ENCODE measurements around the gene TRPC6.

The TRPC6 gene

DNA sequence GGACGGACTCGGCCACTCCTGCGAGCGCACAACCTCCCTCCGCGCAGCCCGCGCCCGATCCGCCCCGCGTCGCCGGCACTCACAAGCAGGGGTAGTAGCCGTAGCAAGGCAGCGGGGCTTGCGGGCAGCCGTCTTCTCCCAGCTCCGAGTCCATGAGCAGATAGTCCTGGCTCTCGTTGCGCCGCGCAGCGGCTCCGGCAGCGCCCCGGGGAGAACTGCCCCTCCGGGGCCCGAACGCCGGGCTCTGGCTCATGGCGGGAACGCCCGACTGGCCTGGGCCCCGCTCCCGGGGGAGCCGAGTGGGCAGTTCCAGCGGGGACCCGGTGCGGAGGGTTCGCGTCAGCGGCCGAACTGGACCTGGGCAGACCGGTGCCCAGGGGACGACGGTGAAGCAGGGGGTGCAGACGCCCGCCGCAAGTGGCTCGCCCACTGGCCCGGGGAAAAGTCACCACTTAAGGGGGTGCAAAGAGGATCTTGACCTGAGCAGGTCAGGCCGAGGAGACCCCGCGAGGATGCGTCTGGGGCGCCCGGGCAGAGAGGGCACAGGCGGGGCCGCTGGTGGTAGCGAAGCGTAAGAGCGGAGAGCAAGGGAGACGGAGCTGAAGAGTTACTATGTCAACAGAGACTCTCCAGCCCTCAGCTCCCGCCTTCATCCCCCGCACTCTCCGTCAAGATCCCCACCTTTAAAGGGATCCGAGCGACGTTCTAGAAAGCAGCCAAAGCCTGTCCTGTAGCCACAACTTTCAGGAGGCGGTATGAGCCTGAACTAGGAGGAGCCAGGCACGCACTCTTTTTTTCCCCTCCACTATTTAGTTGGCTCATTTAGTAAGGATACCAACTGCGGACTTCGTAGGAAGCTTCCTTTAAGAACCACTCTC, at the start of gene TRPC6:
Gene TRPC6 (minus strand): TSS at position 757 of the 878 bp plus-strand sequence. CDS start 504 bp downstream, at position 253.
- no peak for DNase-seq

DNA sequence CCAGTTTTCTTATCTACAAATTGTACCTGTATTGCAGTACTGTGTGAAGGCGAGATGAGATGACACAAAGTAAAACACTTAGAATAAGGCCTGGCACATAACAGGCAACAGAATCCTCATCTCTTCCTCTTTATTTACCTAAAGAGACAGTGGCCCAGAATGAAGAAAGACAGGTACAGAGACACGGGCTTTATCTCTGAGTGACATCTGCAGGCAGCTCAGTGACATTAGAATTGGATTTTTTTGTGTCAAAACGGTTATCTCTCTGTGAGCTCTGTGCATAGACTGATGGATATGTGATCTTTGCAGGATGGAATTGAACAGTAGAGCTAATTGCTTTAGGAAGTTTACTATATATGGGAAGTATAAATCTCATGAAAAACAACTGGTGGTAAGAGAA, 36.2 kb upstream of the TRPC6 start:
- DNase-seq = no peak

DNA sequence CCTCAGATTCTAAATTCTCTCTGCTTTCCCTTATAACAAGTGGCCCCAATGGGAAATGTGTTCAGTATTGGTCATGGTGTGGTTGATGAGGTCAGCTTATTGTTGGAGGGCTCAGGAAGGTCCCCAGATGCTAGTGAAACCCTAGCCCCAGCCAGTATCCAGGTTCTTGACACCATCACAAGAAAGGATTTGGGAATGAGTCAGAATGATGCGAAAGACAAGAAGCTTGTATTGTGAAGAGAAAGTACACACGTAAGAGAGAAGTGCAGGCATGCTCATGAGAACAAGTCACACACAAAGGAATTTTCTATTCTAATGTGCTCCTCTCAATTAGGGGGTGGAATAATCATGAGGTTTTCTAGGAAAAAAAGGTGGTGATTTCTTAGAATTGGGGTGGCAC, 34.9 kb upstream of the TRPC6 start:
- DNase-seq = no peak

DNA sequence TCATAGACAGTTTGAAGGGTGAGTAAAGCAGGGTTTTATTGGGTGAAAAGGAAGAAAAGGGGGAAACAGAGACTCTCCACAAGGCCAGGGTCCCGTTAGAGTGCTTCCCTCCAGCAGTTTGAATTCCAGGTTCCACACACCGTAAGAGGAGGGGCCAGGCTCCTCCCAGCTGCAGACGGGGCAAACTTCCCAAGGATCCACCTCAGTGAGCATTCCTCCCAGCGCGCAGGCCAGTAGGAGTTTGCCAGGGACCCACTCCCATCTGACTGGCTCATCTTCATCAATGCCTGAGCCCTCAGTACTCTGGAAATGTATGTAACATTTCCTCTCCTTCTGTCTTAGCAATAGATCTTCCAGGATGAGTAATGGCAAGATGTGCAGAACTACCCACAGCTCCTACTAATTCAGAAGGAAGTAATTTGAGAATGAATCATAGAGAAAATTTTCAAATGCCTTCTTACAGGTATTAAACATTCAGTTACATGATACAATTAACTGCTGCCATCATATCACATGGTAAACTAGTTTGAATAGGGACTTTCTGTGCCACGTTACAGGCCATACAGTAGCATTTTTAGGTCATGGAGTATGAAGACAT, 34.0 kb upstream of the TRPC6 start:
- no peak for DNase-seq

DNA sequence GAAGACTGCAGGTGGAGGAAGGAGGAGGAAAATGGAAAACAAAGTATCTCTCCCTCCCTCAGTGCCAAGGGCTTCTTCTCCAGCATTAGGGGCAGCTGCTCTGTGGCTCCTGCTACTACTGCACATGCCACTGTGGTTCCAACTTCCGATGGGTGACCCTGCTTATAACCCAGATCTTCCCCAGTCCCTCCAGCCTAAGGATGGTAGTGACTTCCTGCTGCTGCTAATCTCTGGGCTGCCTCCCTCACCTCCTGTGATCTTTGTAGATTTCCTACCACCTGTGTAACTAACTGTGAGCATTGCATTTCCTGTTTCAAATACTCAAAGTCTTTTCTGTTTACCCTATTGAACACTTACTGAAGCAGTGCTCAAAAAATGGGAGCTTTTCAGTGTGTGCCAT, 28.7 kb upstream of the TRPC6 start:
- no peak for DNase-seq

DNA sequence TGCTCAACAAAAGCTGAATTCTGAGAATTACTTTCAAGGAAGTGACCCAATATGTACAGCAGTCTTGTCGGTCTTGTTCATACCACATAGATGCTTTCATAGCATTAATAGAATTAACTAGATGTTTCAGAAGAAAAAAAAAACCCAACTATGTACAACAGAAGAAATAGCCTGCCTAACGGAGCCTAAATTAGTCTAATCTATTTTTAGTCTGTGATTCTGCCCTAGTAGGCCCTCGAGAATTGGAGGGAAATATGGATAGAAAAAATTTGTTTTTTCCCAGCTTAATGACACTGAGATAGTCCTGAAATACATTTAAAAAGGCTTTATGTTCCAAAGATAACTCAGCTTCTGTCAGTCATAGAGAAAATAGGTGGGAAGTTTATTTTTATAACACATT, 17.1 kb upstream of the TRPC6 start:
- DNase-seq = no peak

DNA sequence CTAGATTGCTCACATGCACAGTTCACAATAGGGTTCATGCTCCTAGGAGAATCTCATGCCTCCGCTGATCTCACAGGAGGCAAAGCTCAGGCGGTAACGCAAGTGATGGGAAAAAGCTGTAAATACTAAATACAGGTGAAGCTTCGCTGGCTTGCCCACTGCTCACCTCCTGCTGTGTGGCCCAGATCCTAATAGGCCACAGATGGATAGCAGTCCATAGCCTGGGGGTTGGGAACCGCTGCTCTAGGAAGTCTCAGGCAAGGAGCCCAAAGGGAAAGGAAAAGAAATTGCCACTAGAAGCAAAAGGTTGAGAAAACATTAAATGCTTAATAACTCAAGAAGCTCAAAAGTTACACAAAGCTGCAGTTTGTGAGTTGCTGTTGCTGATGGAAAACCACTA, 3.2 kb upstream of the TRPC6 start:
- DNase-seq = no peak

DNA sequence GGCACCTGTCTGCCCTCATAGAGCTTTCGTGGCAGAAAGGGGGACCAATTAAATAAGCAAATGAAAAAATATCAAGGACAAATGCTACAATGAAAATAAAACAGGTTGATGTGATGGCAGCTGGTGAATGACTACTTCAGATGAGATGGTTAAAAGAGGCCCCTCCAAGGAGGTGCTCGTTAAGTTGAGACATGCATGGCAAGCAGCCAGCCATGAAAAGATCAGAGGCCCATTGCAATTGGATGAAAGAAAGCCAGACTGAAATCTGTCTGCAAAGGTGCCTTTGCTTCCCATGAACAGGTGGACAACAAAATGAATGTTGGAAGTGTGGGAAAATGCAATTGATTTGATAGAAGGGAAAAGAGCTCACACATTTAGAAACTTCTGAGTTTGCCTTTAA, 848 bp upstream of the TRPC6 start:
- DNase-seq = no peak

DNA sequence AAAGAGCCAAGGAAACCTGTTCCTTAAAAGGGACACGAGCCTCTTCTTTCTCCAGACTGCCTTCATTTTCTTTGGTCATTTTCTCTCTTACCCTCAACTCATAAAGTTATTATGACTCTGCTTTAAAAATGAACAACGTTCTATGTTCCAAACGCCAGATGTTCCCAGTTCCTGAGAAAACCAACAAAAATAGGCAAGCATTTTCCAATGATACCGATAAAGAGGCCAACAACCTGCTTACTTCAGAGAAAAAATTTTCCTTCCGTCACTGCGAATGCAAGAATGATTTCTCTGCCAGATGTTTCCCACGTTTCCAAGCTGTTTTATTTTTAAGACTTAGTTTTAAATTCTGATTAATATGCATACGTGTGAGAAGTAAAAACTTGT, 315 bp upstream of the TRPC6 start:
- DNase-seq = no peak

DNA sequence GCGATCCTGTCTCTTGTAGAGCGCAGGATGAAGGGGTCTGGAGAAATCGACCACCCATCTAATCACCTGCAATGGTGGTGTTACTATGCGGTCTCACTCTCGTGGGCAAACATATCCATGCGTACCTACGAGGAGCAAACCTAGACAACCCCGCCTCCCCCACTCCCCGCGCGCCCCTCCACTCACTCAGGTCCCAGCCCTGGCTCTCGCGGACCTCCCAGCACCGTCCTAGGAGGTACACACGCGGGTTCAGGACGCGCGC, 887 bp downstream of the TRPC6 start:
- DNase-seq = no peak

DNA sequence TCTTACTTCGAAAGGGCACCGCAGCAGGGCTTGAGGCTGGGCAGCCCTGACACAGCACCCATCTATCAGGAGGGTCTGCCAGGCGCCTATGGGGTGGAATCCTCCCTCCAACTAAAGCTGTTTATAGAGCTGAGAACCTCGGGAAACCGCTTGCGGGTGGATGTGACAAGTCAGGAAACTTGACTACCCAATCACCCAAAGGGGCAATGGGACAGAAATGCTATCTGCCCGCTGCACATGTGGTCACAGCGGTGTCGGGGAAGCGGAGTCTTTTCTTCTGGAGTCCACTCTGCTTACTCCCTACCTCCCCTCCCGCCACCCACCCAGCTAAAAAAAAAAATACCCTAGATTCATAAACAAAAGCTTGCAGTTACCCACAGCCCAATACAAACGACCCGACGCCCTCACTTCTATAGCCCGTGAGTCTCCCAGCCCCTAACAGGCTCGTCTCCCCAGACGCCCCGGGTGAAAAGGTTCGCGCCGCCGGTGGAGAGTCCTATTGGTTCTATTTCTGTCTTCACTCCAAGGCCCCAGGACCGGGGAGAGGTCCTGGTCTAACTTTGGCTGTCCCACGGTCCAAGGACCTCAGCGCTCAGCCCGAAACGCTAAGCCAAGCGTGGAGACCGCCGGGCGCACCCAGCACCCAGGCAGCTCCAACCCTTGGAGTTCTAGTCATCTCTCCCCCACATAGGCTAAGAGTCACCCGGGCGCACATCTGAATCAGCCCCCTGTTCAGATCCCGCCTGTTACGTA, 1.4 kb downstream of the TRPC6 start:
- no peak for DNase-seq

DNA sequence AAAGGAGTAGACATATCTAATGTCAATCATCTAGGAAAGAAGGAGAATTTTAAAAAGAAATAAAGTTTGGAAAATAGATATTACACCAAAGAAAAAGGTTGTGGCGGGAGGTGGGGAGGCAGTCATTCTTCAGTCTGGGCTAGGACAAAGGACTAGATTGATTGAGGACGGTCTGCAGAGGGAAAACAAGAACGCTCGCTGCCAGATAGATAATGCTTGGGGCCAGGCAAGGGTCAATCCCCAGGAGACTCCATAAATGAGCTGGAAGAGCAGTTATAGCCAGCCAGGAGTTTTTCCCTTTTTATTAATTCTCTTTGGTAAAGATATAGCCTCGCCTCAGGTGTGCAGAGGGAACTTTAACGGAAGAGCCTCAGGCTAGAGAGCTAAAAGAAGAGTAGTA, 6.3 kb downstream of the TRPC6 start:
- DNase-seq = no peak

DNA sequence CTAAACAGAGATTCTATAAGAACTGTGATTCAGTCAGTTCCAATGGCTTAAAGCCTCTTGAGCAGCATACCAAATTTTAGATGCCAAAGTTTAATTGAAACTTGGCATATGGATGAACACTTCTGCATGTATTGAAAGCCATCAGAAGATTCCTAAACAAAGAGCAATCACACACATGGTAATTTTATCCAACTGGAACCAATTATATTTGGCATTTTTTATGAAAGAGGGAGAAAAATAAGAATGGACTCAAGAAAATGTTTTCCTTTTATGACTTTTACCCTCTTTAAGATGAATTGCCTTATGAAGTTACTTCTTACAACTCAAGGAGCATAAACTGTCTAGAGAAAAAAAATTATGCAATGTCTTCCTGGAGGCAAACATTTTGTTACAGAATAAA, 7.4 kb downstream of the TRPC6 start:
- DNase-seq = no peak

DNA sequence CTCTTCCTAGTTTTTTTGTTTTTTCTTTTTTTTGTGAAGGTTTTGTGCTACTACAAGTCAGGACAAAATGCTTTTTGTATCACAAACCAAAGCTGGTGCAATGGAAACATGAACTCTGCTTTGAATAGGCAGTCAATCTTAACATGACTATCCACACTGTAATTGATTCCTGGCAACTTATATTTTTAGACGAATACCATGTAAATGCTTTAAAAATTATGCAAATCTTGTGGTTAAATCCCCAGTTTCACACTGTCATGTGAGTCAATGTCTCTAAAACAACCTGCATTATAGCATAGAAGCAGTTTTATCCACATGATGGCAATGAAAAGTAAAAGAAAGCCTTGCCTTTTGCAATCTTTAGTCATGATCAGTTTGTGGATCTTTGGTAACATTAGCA, 8.9 kb downstream of the TRPC6 start:
- no peak for DNase-seq

DNA sequence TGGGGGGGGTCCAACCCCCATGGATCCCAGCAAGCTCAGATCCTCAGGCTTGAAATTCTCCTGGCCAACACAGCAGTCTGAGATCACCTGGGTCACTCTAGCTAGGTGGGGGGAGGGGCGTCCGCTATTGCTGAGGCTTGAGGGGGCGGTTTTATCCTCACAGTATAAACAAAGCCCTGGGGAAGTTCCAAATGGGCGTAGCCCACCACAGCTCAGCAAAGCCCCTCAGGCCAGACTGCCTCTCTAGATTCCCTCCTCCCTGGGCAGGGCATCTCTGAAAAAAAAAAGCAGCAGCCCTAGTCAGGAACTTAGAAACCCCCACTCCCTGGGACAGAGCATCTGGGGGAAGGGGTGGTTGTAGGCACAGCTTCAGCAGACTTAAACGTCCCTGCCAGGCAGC, 16.7 kb downstream of the TRPC6 start:
- DNase-seq = no peak

DNA sequence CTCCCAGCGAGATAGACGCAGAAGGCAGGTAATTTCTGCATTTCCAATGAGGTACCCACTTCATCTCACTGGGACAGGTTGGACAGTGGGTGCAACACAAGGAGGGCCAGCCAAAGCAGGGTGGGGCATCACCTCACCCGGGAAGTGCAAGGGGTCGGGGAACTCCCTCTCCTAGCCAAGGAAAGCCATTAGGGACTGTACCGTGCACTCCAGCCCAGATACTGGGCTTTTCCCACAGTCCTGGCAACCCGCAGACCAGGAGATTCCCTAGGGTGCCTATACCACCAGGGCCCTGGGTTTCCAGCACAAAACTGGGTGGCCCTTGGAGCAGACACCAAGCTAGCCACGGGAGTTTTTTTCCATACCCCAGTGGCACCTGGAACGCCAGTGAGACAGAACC, 17.2 kb downstream of the TRPC6 start:
- no peak for DNase-seq

DNA sequence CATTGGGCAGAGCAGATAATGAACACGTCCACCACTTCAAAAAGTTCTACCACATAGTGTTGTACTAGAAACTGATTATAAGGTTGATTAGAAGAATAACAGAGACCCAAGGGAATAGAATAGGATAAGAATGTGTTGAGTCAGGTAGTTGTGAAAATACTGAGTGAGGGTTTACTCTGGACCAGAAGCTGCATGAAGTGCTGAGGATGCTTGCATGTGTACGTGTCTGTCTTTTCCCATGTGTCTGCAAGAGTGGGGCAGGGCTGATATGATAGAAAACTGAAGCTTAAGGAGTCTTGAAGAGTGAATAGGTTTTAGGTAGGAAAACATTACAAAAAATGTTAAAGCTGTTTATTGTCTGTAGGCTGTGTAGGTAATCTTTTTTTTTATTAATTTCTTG, 20.6 kb downstream of the TRPC6 start:
- DNase-seq = no peak

DNA sequence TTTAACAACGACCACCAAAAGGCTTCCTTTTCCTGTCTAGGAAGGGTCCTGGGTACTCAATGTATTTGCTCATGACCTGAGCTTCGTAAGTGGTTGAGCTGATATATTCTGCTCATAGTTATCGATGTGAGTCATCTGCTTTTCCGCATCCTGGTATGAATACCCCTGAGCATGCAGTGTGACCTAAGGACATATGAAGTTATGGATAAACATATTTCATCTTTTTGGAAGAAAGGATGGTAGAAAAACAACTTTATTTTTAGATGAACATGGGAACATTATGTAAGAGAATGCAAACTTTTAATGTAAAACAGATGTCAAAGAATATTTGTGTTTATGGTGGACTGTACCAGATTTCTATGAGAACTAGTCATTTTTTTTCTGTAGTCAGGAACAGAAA, 28.4 kb downstream of the TRPC6 start:
- DNase-seq = no peak

DNA sequence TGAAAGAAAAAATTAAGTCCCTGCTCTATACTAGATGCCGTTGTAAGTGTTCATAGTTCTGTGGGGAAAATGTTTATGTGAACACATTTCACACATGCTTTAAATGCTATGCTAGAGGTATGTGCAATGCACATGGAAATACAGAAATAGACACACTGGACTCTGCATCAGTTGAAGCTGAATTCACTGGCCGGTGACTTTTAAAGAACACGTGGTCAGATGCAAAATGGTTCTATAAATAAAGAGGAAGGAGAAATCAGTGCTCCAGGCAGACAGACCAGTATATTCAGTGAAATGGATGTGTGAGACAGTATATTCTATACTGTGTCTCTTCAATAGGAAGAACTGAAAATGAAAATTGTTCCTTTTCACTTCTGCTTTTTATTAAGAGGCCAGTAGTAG, 29.9 kb downstream of the TRPC6 start:
- no peak for DNase-seq

DNA sequence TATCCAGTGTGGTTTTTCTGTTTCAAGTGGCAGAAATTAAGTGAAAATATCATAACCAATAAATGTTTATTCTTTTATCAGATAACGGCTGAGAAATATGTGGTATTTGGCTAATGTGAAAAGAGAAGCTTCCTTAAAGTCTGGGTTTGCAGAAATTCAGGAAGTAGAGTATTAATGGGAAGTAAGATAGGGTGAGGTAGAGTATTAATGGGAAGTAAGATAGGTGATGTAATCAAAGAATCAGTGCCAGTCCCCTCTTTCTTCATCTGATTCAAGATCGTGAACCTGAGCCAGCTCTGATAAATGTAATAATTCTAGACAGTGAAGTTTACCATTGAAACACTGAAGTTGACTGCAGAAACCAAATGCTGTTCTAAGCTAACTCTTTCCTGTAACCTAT, 30.9 kb downstream of the TRPC6 start:
- DNase-seq = no peak

DNA sequence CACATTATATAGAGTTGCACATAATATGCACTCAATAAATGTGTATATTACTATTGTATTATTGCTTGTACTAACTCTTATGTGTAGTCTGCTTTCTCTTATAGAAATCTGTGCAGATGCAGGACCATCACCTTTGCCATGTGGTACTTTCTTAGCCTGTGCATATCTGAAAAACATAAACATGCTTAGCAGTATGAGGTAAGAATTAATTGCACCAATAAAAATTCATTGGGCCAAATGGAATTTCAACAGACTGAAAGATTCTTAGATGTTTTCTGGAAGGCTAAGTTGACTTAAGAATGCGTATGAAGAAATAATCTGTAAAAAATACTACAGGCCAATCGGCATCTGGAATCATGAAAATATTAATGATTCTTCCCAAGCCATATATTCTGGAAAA, 55.3 kb downstream of the TRPC6 start:
- no peak for DNase-seq

DNA sequence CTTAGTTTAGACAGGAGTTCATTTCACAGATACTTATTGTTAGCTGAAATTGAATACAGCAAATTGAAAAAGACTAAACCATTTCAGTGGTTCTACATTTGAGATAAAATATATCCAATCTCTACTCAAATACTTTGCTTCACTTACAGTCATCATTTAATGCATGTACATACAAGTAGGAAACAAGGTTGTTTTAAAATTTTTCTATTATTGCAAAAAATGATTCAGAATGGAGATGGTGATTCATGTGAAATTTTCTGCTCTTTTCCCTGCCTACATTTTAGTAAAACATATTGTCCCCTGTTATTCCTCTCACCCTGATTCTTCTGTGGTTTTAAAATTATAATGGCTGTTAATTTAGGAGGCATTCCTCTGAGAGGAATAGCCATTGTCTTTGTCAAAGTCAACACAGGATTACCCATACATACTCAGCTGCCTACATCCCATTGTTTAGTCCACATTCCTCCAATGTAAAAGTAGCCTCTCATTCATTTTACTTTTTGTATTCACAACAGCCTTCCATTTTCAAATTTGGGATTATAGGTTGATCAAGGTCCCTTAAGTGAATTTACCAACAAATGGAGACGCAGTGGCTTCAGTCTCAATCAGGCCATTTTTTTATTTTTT, 60.1 kb downstream of the TRPC6 start:
- no peak for DNase-seq

DNA sequence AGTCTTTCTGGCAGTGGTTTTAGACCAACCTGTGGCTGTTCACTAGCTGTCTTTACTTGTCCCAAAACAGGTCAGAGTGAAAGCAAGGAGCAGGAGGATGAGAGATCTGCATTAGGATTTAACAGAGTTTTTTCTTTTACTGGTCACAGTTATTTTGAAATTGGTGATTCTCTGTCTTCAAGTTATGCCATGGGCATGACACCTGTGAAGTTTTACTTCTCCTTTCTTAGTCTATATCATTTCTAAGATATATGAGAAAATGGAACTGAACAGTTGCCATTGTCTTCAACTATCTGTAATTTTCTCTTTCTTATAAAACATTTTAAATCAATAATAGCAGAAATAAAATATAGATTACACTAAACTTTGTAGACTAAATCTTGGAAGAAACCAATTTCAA, 60.6 kb downstream of the TRPC6 start:
- no peak for DNase-seq

DNA sequence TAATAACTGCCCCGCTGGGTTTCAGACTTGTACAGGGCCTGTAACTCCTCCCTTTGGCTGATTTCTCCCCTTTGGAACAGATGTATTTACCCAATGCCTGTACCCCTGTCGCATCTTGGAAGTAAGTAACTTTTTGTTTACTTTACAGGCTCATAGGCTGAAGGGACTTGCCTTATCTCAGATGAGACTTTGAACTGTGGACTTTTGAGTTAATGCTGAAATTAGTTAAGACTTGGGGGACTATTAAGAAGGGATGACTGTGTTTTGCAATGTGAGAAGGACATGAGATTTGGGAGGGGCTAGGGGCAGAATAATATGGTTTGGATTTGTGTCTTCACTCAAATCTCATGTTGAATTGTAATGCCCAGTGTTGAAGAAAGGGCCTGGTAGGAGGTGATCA, 62.0 kb downstream of the TRPC6 start:
- DNase-seq = no peak
